Measurements from ENCODE around the gene JDP2. TPM values are rescaled to one million over a fixed set of nuclear protein-coding genes. Genes with fewer than 3 reads are reported as not detected.

JDP2 gene
- total RNA-seq, 1 donor = 55.6 TPM

DNA sequence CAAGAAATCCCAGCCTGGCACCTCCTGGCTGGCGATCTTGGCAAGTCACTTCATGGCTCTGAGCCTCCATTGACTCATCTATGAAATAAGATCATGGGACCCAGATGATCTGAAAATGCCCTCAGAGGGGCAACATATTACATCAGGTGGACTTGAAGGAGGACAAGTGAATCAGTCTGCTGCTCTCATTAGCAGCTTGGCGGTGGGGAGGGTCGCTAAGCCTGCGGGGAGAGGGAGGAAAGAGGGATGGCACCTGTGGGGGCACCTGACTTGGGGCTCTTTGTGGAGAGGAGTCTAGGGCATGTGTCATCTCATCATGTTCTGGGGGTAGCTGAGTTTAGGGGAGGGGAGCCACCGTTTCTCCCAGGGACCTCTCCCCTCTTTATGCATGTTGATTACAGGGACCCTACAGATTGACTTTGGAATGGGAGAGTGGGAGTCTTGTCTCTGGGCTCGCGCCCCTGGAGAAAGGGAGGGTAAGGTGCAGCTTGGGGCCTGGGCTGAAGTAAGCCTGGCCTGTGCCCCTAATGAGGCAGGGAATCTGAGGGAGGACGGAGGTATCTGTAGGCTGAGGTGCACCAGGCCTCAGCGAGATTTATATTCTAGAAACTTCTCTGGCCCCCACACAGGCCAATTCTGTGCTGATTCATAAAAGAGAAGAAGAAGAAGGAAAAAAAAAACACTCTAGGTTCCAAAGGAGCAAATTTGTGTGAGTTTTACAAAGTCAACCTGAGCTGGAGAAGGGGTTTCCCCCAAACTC lies 65.2 kb downstream of the JDP2 start:
- Histone ChIP-seq H3K4me3 (ENCODE audit: low read length) (no peak overlapping the region), H3K4me1 (ENCODE audit: insufficient read depth, low read length) (peaks cover 31% of the 10 kb centered on the region), H3K9me3 (ENCODE audit: low read depth, low read length) (no peaks in the 10 kb centered on the region), H3K27me3 (ENCODE audit: insufficient read depth, low read length) (no peaks in the 10 kb centered on the region)

DNA sequence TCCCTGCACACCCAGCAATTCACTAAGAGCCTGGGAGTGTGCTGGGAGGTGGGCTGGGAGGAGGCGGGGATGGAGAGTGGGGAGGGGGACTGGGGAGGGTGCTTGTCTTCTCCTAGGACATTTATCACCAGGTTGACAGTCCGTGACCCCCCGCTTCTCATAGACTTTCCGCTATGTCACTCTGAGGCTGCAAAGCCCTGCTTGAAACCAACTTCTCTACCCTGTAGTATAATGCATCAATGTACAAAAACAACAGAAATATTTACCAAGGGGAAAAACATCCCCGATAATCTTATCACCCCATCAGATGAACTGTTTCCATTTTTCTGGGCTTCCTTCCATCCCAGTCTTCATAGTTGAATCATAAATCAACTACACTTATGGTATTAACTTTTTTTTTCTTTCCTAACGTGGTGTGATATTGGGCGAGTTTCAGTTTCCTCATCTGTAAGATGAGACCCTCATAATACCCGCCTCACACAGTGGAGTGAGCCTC lies 65.8 kb downstream of the JDP2 start:
- H3K27me3 ChIP-seq (ENCODE audit: insufficient read depth, low read length) = no peaks in the 10 kb centered on the region
- peaks cover 30% of the 10 kb centered on the region for H3K4me1 ChIP-seq (ENCODE audit: insufficient read depth, low read length)
- no peaks in the 10 kb centered on the region for H3K9me3 ChIP-seq (ENCODE audit: low read depth, low read length)
- no peak overlapping the region for H3K4me3 ChIP-seq (ENCODE audit: low read length)

DNA sequence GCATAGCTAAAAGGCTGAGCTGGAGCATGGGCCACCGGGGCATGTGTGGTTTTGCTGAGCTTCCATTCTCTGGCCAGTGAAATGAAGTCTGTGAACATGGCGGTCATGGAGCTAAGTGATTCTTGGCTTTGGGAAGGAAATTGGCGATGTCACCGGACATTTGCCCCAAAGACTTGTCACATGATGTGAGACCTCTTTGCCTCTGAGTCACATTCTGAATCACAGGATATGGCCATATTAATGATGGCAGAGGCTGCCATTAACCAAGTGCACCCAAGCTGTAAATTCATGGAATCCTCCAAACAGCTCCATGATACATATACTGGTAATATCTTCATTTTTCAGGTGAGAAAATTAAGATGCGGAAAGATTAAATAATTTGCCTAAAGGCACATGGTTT lies 67.1 kb downstream of the JDP2 start:
- no peaks in the 10 kb centered on the region for H3K27me3 ChIP-seq (ENCODE audit: insufficient read depth, low read length)

DNA sequence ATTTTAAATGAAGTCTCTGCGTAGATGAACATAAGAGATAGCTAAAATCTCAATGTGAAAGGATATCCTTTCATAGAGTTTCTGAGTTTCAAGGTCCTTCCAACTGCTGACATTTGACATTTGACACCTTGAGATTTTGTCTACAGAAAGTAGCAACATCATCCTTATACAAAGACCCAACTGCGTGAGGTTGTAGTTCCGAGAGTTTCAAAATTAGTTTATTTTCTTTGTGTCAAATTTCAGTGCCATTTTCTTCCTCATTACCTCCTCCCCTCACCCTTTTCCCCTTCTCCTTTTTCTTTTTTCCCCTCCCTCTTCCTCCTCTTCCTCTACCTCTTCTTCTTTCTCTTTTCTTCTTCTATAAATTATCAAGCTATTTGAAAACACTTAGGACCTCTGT lies 67.6 kb downstream of the JDP2 start:
- Histone ChIP-seq H3K4me3 (ENCODE audit: low read length) (no peak overlapping the region), H3K4me1 (ENCODE audit: insufficient read depth, low read length) (peaks cover 28% of the 10 kb centered on the region), H3K9me3 (ENCODE audit: low read depth, low read length) (no peaks in the 10 kb centered on the region), H3K27me3 (ENCODE audit: insufficient read depth, low read length) (no peaks in the 10 kb centered on the region)

More for the DNA sequence above, 67.1 kb downstream of the JDP2 start:
- peaks cover 28% of the 10 kb centered on the region for H3K4me1 ChIP-seq (ENCODE audit: insufficient read depth, low read length)
- H3K4me3 ChIP-seq (ENCODE audit: low read length) = no peak overlapping the region
- H3K9me3 ChIP-seq (ENCODE audit: low read depth, low read length) = no peaks in the 10 kb centered on the region

DNA sequence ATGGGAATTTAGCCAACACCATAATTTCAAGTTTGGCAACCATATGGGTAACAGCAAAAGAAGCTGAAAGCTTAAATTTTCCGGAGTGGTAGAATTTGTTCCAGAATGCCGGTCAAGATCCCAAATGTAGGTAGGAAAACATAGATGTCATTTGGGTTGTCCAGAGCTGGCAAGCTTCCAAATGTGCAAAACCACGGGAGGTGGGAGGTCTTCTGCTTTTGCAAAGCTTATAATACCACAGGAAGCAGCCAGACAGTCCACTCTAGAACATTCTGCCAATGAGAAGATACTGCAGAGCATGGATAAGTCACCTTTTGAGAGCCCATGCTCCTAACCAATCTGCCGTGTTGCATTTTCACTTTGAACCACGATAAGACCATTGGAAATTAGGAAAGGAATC lies 68.1 kb downstream of the JDP2 start:
- Histone ChIP-seq H3K27me3 (ENCODE audit: insufficient read depth, low read length) (no peaks in the 10 kb centered on the region), H3K4me3 (ENCODE audit: low read length) (no peak overlapping the region), H3K9me3 (ENCODE audit: low read depth, low read length) (no peaks in the 10 kb centered on the region), H3K4me1 (ENCODE audit: insufficient read depth, low read length) (peaks cover 28% of the 10 kb centered on the region)

DNA sequence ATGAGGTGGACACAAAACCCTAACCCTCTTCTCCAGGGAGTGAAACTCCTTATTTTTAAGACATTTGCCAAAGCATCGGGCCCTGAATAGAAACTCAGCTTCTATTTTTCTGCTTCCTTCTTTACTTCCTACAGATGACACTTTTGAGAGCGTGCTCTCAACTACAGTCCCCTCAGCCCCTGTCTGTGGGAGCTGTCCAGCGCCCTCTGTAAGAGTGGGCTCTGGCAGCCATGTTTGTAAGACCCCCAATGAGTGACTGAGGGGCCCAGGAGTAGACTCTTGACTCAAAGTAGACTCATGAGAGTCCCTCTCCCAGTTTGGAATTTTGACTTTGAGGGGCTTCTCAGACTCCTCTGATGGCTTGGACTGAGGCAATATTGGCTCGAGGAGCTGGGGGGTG lies 68.9 kb downstream of the JDP2 start:
- Histone ChIP-seq H3K27me3 (ENCODE audit: insufficient read depth, low read length) (no peaks in the 10 kb centered on the region), H3K4me3 (ENCODE audit: low read length) (no peak overlapping the region), H3K4me1 (ENCODE audit: insufficient read depth, low read length) (peaks cover 28% of the 10 kb centered on the region), H3K9me3 (ENCODE audit: low read depth, low read length) (no peaks in the 10 kb centered on the region)

DNA sequence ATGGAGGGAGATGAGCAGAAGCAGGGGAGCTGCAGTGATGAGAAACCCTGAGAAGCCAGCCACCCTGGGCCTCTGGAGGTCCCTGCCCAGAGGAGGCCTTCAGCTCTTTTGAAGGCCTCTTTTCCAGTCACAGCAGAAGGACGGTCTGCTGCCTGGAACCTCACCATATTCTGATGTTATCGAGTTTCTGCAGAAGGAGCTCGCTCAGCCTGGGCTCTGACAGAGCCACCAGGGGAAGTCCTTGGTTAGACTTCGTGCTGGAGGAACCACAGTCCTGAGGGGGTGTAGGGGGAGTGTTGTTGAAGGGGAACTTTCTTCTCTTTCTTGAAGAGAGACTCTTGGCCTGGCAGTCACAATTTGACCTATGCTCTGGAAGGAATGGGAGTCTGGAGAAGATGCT lies 69.4 kb downstream of the JDP2 start:
- no peaks in the 10 kb centered on the region for H3K27me3 ChIP-seq (ENCODE audit: insufficient read depth, low read length)
- no peak overlapping the region for H3K4me3 ChIP-seq (ENCODE audit: low read length)
- peaks cover 28% of the 10 kb centered on the region for H3K4me1 ChIP-seq (ENCODE audit: insufficient read depth, low read length)
- no peaks in the 10 kb centered on the region for H3K9me3 ChIP-seq (ENCODE audit: low read depth, low read length)

DNA sequence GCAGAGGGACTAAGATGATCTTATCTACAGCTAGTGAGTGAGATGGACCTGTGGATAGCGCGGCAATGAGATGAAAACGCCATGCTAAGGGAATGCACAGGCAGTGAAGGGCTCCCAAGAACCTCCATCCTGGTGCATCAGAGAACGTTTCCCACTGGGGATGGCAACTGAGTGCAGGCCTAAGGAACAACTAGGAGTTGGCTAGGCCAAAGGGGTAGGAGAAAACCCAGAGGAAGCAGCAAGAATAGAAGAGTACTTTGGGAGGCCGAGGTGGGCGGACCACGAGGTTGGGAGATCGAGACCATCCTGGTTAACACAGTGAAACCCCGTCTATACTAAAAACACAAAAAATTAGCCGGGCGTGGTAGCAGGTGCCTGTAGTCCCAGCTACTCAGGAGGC lies 69.9 kb downstream of the JDP2 start:
- no peak overlapping the region for H3K4me3 ChIP-seq (ENCODE audit: low read length)
- no peaks in the 10 kb centered on the region for H3K27me3 ChIP-seq (ENCODE audit: insufficient read depth, low read length)
- H3K4me1 ChIP-seq (ENCODE audit: insufficient read depth, low read length) = peaks cover 28% of the 10 kb centered on the region
- H3K9me3 ChIP-seq (ENCODE audit: low read depth, low read length) = no peaks in the 10 kb centered on the region

DNA sequence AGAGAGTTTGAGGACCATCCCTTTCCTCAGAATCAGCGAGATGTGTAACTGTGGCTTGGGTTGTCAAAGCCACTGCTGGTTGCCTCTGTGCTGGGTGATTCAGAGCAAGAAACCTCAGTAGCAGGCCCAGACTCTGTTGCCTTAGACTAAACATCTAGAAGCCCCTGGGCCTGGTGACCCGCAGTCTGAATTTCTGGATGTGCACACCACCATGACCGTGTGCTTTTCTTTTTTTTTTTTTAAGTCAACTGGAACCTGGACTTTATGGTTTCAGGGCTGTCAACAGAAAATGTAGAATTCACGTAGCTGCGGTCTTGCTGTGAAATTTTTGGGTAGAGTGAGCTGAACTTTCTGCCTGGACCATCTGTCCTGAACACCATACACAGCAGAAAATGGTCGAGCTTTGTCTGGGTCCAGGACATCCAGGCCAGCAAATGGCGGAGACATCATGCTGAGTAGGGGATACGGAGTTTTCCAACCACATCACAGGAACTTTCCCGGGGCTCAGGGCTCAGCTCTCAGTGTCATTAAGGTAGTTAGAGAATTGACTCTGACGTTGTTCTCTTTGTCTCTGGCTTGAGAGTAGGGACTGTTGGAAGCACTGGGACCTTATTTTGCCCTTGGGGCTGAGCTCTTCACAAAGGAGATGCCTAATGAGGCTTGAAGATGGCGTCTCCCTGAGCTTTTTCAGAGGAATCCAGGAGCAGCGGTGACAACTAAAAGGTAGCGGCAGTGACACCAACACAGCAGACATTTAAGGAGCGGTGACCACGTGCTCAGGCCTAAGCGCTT lies 71.5 kb downstream of the JDP2 start:
- H3K4me3 ChIP-seq (ENCODE audit: low read length) = no peak overlapping the region
- H3K9me3 ChIP-seq (ENCODE audit: low read depth, low read length) = no peaks in the 10 kb centered on the region
- peaks cover 28% of the 10 kb centered on the region for H3K4me1 ChIP-seq (ENCODE audit: insufficient read depth, low read length)
- H3K27me3 ChIP-seq (ENCODE audit: insufficient read depth, low read length) = no peaks in the 10 kb centered on the region

DNA sequence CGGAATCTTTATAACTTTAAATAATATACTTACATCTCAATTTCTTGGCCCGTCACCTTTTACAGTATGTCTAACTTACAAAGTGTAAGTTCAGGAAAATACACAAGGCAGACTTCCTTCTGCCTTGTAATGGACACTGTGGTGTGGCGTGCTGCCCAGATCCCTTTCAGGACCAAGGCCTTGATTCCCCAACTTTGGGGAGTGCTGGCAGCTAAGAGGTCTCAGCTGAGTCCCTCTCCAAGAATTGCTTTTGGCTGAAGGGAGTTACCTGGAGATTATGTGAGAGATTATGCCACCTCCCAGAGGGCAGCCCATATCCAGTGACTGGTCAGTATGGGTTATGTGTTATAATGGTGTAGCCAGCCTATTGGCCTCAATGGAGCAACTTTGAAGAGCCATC lies 73.3 kb downstream of the JDP2 start:
- Histone ChIP-seq H3K27me3 (ENCODE audit: insufficient read depth, low read length) (no peaks in the 10 kb centered on the region), H3K4me1 (ENCODE audit: insufficient read depth, low read length) (peaks cover 17% of the 10 kb centered on the region), H3K4me3 (ENCODE audit: low read length) (no peak overlapping the region), H3K9me3 (ENCODE audit: low read depth, low read length) (no peaks in the 10 kb centered on the region)

DNA sequence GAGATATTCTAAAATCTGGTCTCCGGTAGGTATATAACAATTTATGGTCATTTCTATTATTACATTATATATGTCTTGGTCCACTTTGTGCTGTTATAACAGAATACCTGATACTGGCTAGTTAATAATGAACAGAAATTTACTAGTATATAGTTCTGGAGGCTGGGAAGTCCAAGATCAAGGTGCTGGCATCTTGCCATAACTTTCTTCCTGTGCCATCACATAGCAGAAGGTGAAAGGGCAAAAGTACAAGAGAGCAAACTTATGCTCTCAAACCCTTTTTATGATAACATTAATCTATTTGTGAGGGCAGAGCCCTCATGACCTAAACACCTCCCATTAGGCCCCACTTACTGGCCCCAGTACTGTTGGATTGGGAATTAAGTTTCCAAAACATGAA lies 76.6 kb downstream of the JDP2 start:
- Histone ChIP-seq H3K27me3 (ENCODE audit: insufficient read depth, low read length) (no peaks in the 10 kb centered on the region), H3K9me3 (ENCODE audit: low read depth, low read length) (peaks cover 6% of the 10 kb centered on the region), H3K4me1 (ENCODE audit: insufficient read depth, low read length) (no peaks in the 10 kb centered on the region), H3K4me3 (ENCODE audit: low read length) (no peak overlapping the region)

DNA sequence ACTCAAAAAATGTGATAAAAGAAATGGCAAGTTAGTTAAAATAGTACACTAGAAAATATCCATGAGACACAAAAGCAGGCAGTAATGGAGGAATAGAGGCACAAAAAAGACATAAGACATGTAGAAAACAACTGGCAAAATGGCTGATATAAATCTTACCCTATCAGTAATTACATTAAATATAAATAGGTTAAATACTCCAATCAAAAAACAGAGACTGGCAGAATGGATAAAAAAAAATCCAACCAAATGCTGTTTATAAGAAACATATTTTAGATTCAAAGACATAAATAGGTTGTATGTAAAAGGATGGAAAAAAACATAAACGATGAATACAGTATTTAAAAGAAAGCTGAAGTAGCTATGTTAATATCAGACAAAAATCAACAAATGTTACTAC lies 79.1 kb downstream of the JDP2 start:
- H3K4me3 ChIP-seq (ENCODE audit: low read length) = no peak overlapping the region
- H3K9me3 ChIP-seq (ENCODE audit: low read depth, low read length) = peaks cover 17% of the 10 kb centered on the region
- H3K4me1 ChIP-seq (ENCODE audit: insufficient read depth, low read length) = no peaks in the 10 kb centered on the region
- H3K27me3 ChIP-seq (ENCODE audit: insufficient read depth, low read length) = no peaks in the 10 kb centered on the region

DNA sequence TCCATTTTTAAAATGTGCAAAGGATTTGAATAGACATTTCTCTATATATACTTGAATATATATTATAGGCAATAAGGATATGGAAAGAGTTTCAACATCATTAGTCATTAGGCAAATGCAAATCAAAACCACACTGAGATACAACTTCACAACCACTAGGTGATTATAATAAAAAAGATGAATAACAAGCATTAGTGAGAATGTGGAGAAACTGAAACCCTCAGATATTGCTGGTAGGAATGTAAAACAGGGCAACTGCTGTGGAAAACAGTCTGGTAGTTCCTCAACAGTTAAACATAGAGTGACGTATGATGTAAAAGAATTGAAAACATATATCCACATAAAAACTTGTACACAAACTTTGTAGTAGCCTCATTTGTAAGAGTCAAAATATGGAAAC lies 82.7 kb downstream of the JDP2 start:
- peaks cover 18% of the 10 kb centered on the region for H3K4me1 ChIP-seq (ENCODE audit: insufficient read depth, low read length)
- H3K27me3 ChIP-seq (ENCODE audit: insufficient read depth, low read length) = no peaks in the 10 kb centered on the region
- H3K9me3 ChIP-seq (ENCODE audit: low read depth, low read length) = peaks cover 17% of the 10 kb centered on the region
- H3K4me3 ChIP-seq (ENCODE audit: low read length) = no peak overlapping the region

DNA sequence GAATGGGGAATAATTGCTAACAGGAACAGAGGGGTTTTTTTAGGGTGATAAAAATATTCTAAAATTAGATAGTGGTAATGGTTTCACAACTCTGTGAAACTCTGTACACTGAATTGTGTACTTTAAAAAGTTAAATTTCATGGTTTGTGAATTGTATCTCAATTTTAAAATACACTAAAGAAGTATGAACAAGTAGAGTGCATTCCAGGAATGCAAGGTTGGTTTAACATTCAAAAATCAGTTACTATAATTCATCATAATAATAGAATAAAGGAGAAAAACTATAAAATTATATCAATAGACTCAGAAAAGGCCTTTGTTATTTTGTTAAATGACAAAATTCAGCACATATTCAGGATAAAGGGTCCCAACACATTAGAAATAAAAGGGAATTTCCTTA lies 83.4 kb downstream of the JDP2 start:
- H3K4me1 ChIP-seq (ENCODE audit: insufficient read depth, low read length) = peaks cover 24% of the 10 kb centered on the region
- H3K27me3 ChIP-seq (ENCODE audit: insufficient read depth, low read length) = no peaks in the 10 kb centered on the region
- peaks cover 17% of the 10 kb centered on the region for H3K9me3 ChIP-seq (ENCODE audit: low read depth, low read length)
- no peak overlapping the region for H3K4me3 ChIP-seq (ENCODE audit: low read length)

DNA sequence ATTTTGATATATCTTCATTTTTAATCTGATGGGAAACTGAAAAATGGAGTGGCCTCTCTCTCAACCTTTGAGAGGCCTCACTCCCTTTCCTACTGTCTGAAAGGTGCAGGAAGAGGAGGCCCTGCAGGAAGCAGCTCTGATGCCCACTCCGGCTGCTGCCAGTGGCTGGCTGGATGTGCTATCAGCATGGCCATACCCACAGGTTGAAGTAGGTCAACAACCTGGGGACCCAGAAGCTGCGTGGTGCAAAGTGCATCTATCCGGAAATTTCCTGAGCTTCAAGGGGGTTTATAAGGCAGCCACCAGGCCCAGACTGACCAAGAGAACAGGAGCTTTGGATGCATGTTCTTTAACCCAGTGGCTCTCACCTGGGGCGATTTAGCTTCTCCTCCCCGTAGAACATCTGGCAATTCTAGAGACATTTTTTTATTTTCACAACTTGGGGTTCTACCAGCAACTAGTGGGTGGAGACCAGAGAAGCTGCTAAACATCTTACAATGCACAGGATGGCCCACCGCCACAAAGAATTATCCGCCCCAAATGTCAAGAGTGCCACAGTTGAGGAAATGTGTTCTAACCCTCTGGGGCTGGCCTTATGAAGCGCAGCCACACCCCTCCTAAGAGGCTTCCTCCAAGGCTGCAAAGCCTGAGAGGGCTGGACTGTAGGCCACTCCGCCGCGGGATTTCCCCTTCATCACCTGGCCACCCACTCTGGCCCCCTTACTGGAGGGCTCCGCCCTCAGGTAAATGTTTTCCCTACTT lies 86.3 kb downstream of the JDP2 start:
- H3K9me3 ChIP-seq (ENCODE audit: low read depth, low read length) = peaks cover 11% of the 10 kb centered on the region
- H3K4me1 ChIP-seq (ENCODE audit: insufficient read depth, low read length) = peaks cover 30% of the 10 kb centered on the region
- H3K27me3 ChIP-seq (ENCODE audit: insufficient read depth, low read length) = no peaks in the 10 kb centered on the region
- no peak overlapping the region for H3K4me3 ChIP-seq (ENCODE audit: low read length)

Measured in mononuclear cell (primary cell).